ENCODE results near the gene CEACAM1. TPM values are rescaled to one million over a fixed set of nuclear protein-coding genes. Genes with fewer than 3 reads are reported as not detected.

CEACAM1 gene
- polyA plus RNA-seq, 1 donor (not counting 4 experiments of a cell fraction or from before 2014, with no cell fraction given): 2.2 TPM

- H3K9me3 ChIP-seq (ENCODE audit: control insufficient read depth, low read depth, low read length): no peaks in the 10 kb centered on the region
- no peak for FAIRE-seq
Measured at GRCh38 chr19:42568006-42568405, 39.7 kb upstream of the CEACAM1 start.

GRCh38 chr19:42567567-42567966 is 39.3 kb upstream of the CEACAM1 start:
- H3K36me3 ChIP-seq (ENCODE audit: control insufficient read depth in 2 of 2, extremely low read depth in 1 of 2, insufficient read depth in 2 of 2, low read length in 2 of 2): no peaks in the 10 kb centered on the region
- dilution Hi-C loops (cut with MboI; ENCODE audit: extremely low pct_ligation_motif_present, low sequenced_read_pairs): no loop called here
- no peak overlapping the region for H2AFZ ChIP-seq (ENCODE audit: control insufficient read depth, low read length)
- H3K27me3 ChIP-seq (ENCODE audit: control insufficient read depth, extremely low read depth, insufficient read depth, low read length): no peaks in the 10 kb centered on the region
- no peaks in the 10 kb centered on the region for H3K9me3 ChIP-seq (ENCODE audit: control insufficient read depth, low read depth, low read length)
- FAIRE-seq (no peak), DNase-seq (ENCODE audit: low read depth, low spot score) (no peak)
- H3K9me1 ChIP-seq (ENCODE audit: control insufficient read depth, extremely low read depth, insufficient read depth, low read length): no peaks in the 10 kb centered on the region
- no peaks in the 10 kb centered on the region for H3K79me2 ChIP-seq (ENCODE audit: control insufficient read depth, insufficient read depth, low read length)
- no peaks in the 10 kb centered on the region for H3K4me1 ChIP-seq (ENCODE audit: control insufficient read depth, extremely low read depth, insufficient read depth, low read length)
- H3K4me3 ChIP-seq (ENCODE audit: control insufficient read depth in 2 of 3, extremely low read depth in 1 of 3, insufficient read depth in 2 of 3, low read depth in 1 of 3, low read length in 3 of 3): no peak overlapping the region
- H4K20me1 ChIP-seq (ENCODE audit: control insufficient read depth, extremely low read depth, insufficient read depth, low read length): no peaks in the 10 kb centered on the region
- no peak for TF ChIP-seq EZH2 (IDR thresholded peaks at IDR 0.05; ENCODE audit: low read length)
- TF ChIP-seq, protein P1, sequence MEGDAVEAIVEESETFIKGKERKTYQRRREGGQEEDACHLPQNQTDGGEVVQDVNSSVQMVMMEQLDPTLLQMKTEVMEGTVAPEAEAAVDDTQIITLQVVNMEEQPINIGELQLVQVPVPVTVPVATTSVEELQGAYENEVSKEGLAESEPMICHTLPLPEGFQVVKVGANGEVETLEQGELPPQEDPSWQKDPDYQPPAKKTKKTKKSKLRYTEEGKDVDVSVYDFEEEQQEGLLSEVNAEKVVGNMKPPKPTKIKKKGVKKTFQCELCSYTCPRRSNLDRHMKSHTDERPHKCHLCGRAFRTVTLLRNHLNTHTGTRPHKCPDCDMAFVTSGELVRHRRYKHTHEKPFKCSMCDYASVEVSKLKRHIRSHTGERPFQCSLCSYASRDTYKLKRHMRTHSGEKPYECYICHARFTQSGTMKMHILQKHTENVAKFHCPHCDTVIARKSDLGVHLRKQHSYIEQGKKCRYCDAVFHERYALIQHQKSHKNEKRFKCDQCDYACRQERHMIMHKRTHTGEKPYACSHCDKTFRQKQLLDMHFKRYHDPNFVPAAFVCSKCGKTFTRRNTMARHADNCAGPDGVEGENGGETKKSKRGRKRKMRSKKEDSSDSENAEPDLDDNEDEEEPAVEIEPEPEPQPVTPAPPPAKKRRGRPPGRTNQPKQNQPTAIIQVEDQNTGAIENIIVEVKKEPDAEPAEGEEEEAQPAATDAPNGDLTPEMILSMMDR (optimal IDR thresholded peaks at IDR 0.05 in 1 of 3, IDR thresholded peaks at IDR 0.05 in 1 of 3, conservative IDR thresholded peaks at IDR 0.05 in 1 of 3; ENCODE audit: extremely low read depth in 1 of 3, insufficient read depth in 2 of 3, low read length in 3 of 3): no peak
- no peak overlapping the region for H3K27ac ChIP-seq (ENCODE audit: control insufficient read depth, insufficient read depth, low read length)
- no peak overlapping the region for H3K9ac ChIP-seq (ENCODE audit: control insufficient read depth, extremely low read depth, insufficient read depth, low read length)
- H3K4me2 ChIP-seq (ENCODE audit: control insufficient read depth, extremely low read depth, insufficient read depth, low read depth, low read length): no peak overlapping the region

More at GRCh38 chr19:42568006-42568405, 39.7 kb upstream of the CEACAM1 start:
- DNase-seq (ENCODE audit: low read depth, low spot score): no peak
- no peak overlapping the region for H2AFZ ChIP-seq (ENCODE audit: control insufficient read depth, low read length)
- dilution Hi-C loops (cut with MboI; ENCODE audit: extremely low pct_ligation_motif_present, low sequenced_read_pairs): no loop called here
- TF ChIP-seq, protein P1 (optimal IDR thresholded peaks at IDR 0.05 in 1 of 3, IDR thresholded peaks at IDR 0.05 in 1 of 3, conservative IDR thresholded peaks at IDR 0.05 in 1 of 3; ENCODE audit: extremely low read depth in 1 of 3, insufficient read depth in 2 of 3, low read length in 3 of 3): no peak
- no peak for TF ChIP-seq EZH2 (IDR thresholded peaks at IDR 0.05; ENCODE audit: low read length)
- no peaks in the 10 kb centered on the region for H3K27me3 ChIP-seq (ENCODE audit: control insufficient read depth, extremely low read depth, insufficient read depth, low read length)
- H3K9me1 ChIP-seq (ENCODE audit: control insufficient read depth, extremely low read depth, insufficient read depth, low read length): no peaks in the 10 kb centered on the region
- H3K4me1 ChIP-seq (ENCODE audit: control insufficient read depth, extremely low read depth, insufficient read depth, low read length): no peaks in the 10 kb centered on the region
- no peaks in the 10 kb centered on the region for H3K79me2 ChIP-seq (ENCODE audit: control insufficient read depth, insufficient read depth, low read length)
- H4K20me1 ChIP-seq (ENCODE audit: control insufficient read depth, extremely low read depth, insufficient read depth, low read length): no peaks in the 10 kb centered on the region
- no peak overlapping the region for H3K9ac ChIP-seq (ENCODE audit: control insufficient read depth, extremely low read depth, insufficient read depth, low read length)
- H3K4me2 ChIP-seq (ENCODE audit: control insufficient read depth, extremely low read depth, insufficient read depth, low read depth, low read length): no peak overlapping the region
- H3K4me3 ChIP-seq (ENCODE audit: control insufficient read depth in 2 of 3, extremely low read depth in 1 of 3, insufficient read depth in 2 of 3, low read depth in 1 of 3, low read length in 3 of 3): no peak overlapping the region
- H3K27ac ChIP-seq (ENCODE audit: control insufficient read depth, insufficient read depth, low read length): no peak overlapping the region
- no peaks in the 10 kb centered on the region for H3K36me3 ChIP-seq (ENCODE audit: control insufficient read depth in 2 of 2, extremely low read depth in 1 of 2, insufficient read depth in 2 of 2, low read length in 2 of 2)
